Activated T-cell treated with anti-CD3 and anti-CD28 coated beads, Interleukin-2, amount 50 U/mL, for 24 hours (primary cell): ENCODE data around the gene GEMIN2.
"Not testable (repeated sequence)": the region's sequence is repeated elsewhere in the genome, so short reads cannot be mapped to it uniquely, and the experiment has no call there.

ENCODE experiments used
- DNase-seq: peaks from one replicate; pipeline ENCODE4 v3.0.0-alpha.2; 2020
- H3K27ac Mint-ChIP-seq: 2 replicates; pipeline ENCODE4 v1.8.0; 2020; ENCODE audit warnings: mild to moderate bottlenecking, mixed read lengths
- H3K27me3 Mint-ChIP-seq: 2 replicates; pipeline ENCODE4 v1.8.0; 2020; ENCODE audit warnings: mixed read lengths
- H3K36me3 Mint-ChIP-seq: 2 replicates; pipeline ENCODE4 v1.8.0; 2020; ENCODE audit warnings: low read depth, mixed read lengths
- H3K4me1 Mint-ChIP-seq: 2 replicates; pipeline ENCODE4 v1.8.0; 2020; ENCODE audit warnings: low read depth, mixed read lengths
- H3K4me3 Mint-ChIP-seq: 2 replicates; pipeline ENCODE4 v1.8.0; 2020; ENCODE audit warnings: mild to moderate bottlenecking, moderate library complexity, mixed read lengths
- H3K9me3 Mint-ChIP-seq: 2 replicates; pipeline ENCODE4 v1.8.0; 2020; ENCODE audit warnings: mixed read lengths

GEMIN2 gene

GRCh38 chr14:39114073-39114838 is at the start of gene GEMIN2:
Gene GEMIN2, plus strand, starts transcription at chr14:39114323. Its CDS starts 16 bp downstream, at chr14:39114339.
- H3K4me1 Mint-ChIP-seq, result peaks cover 34% of the 10 kb centered on the region
- no peaks in the 10 kb centered on the region for H3K9me3 Mint-ChIP-seq
- peak within 1 kb of the TSS; percentile 98 for H3K27ac Mint-ChIP-seq
- H3K36me3 Mint-ChIP-seq, result peaks cover 39% of the 10 kb centered on the region
- peak; percentile 94 for DNase-seq
- no peaks in the 10 kb centered on the region for H3K27me3 Mint-ChIP-seq
- H3K4me3 Mint-ChIP-seq, result peak within 1 kb of the TSS; percentile 99

- H3K27me3 Mint-ChIP-seq, H3K9me3 Mint-ChIP-seq, DNase-seq, H3K4me1 Mint-ChIP-seq, H3K27ac Mint-ChIP-seq, H3K4me3 Mint-ChIP-seq: not testable (repeated sequence)
- peaks cover 83% of the 10 kb centered on the region for H3K36me3 Mint-ChIP-seq
These were observed 44.8 kb upstream of the GEMIN2 start for GRCh38 chr14:39069169-39069805.

- no peak overlapping the region for H3K27ac Mint-ChIP-seq
- H3K4me3 Mint-ChIP-seq, result no peak overlapping the region
- no peaks in the 10 kb centered on the region for H3K9me3 Mint-ChIP-seq
- peaks cover 81% of the 10 kb centered on the region for H3K36me3 Mint-ChIP-seq
- peaks cover 3% of the 10 kb centered on the region for H3K4me1 Mint-ChIP-seq
- H3K27me3 Mint-ChIP-seq, result no peaks in the 10 kb centered on the region
- no peak for DNase-seq
These were observed 44.2 kb upstream of the GEMIN2 start for GRCh38 chr14:39069923-39070322.

- Mint-ChIP-seq H3K4me3 (no peak overlapping the region), H3K4me1 (peaks cover 3% of the 10 kb centered on the region), H3K27ac (no peak overlapping the region), H3K36me3 (peaks cover 81% of the 10 kb centered on the region), H3K9me3 (no peaks in the 10 kb centered on the region), H3K27me3 (no peaks in the 10 kb centered on the region)
- DNase-seq, result no peak
These were observed 43.0 kb upstream of the GEMIN2 start for GRCh38 chr14:39071096-39071495.

- no peak overlapping the region for H3K4me3 Mint-ChIP-seq
- DNase-seq, result no peak
- peak overlapping the region; percentile 62 for H3K27ac Mint-ChIP-seq
- no peaks in the 10 kb centered on the region for H3K9me3 Mint-ChIP-seq
- no peaks in the 10 kb centered on the region for H3K27me3 Mint-ChIP-seq
- peaks cover 1% of the 10 kb centered on the region for H3K4me1 Mint-ChIP-seq
- H3K36me3 Mint-ChIP-seq, result peaks cover 82% of the 10 kb centered on the region
These were observed 33.2 kb upstream of the GEMIN2 start for GRCh38 chr14:39080886-39081285.

- H3K4me3 Mint-ChIP-seq, result no peak overlapping the region
- H3K27me3 Mint-ChIP-seq, result no peaks in the 10 kb centered on the region
- peak overlapping the region; percentile 2 for H3K27ac Mint-ChIP-seq
- H3K36me3 Mint-ChIP-seq, result peaks cover 87% of the 10 kb centered on the region
- no peak for DNase-seq
- no peaks in the 10 kb centered on the region for H3K9me3 Mint-ChIP-seq
- H3K4me1 Mint-ChIP-seq, result peaks cover 5% of the 10 kb centered on the region
These were observed 31.0 kb upstream of the GEMIN2 start for GRCh38 chr14:39083127-39083526.

- Mint-ChIP-seq H3K36me3 (peaks cover 84% of the 10 kb centered on the region), H3K4me1 (peaks cover 14% of the 10 kb centered on the region), H3K9me3 (no peaks in the 10 kb centered on the region), H3K27ac (peak overlapping the region; percentile 26), H3K4me3 (no peak overlapping the region), H3K27me3 (no peaks in the 10 kb centered on the region)
- DNase-seq, result no peak
These were observed 28.2 kb upstream of the GEMIN2 start for GRCh38 chr14:39085933-39086332.

- no peaks in the 10 kb centered on the region for H3K9me3 Mint-ChIP-seq
- no peak for DNase-seq
- peak overlapping the region; percentile 26 for H3K27ac Mint-ChIP-seq
- no peak overlapping the region for H3K4me3 Mint-ChIP-seq
- no peaks in the 10 kb centered on the region for H3K27me3 Mint-ChIP-seq
- peaks cover 88% of the 10 kb centered on the region for H3K36me3 Mint-ChIP-seq
- H3K4me1 Mint-ChIP-seq, result peaks cover 23% of the 10 kb centered on the region
These were observed 26.6 kb upstream of the GEMIN2 start for GRCh38 chr14:39087493-39087892.

- Mint-ChIP-seq H3K27ac (peak overlapping the region; percentile 29), H3K9me3 (no peaks in the 10 kb centered on the region), H3K36me3 (peaks cover 83% of the 10 kb centered on the region), H3K4me3 (no peak overlapping the region), H3K4me1 (peaks cover 34% of the 10 kb centered on the region), H3K27me3 (no peaks in the 10 kb centered on the region)
- DNase-seq, result no peak
These were observed 23.5 kb upstream of the GEMIN2 start for GRCh38 chr14:39090548-39091111.

- Mint-ChIP-seq H3K27ac (peak overlapping the region; percentile 45), H3K27me3 (no peaks in the 10 kb centered on the region), H3K9me3 (no peaks in the 10 kb centered on the region), H3K4me1 (peaks cover 35% of the 10 kb centered on the region), H3K4me3 (no peak overlapping the region), H3K36me3 (peaks cover 81% of the 10 kb centered on the region)
- DNase-seq, result no peak
These were observed 22.4 kb upstream of the GEMIN2 start for GRCh38 chr14:39091716-39092115.

GRCh38 chr14:39094515-39094914 is 19.6 kb upstream of the GEMIN2 start:
- Mint-ChIP-seq H3K27ac (peak overlapping the region; percentile 82), H3K9me3 (no peaks in the 10 kb centered on the region), H3K4me1 (peaks cover 47% of the 10 kb centered on the region), H3K27me3 (no peaks in the 10 kb centered on the region), H3K4me3 (no peak overlapping the region), H3K36me3 (peaks cover 64% of the 10 kb centered on the region)
- no peak for DNase-seq

GRCh38 chr14:39097159-39097558 is 17.0 kb upstream of the GEMIN2 start:
- Mint-ChIP-seq H3K27ac (peak overlapping the region; percentile 76), H3K36me3 (peaks cover 46% of the 10 kb centered on the region), H3K27me3 (no peaks in the 10 kb centered on the region), H3K9me3 (no peaks in the 10 kb centered on the region), H3K4me3 (peak overlapping the region; percentile 3), H3K4me1 (peaks cover 47% of the 10 kb centered on the region)
- DNase-seq, result no peak

- Mint-ChIP-seq H3K36me3 (peaks cover 46% of the 10 kb centered on the region), H3K4me1 (peaks cover 55% of the 10 kb centered on the region)
- not testable (repeated sequence) for H3K27me3 Mint-ChIP-seq, H3K4me3 Mint-ChIP-seq, H3K9me3 Mint-ChIP-seq, DNase-seq, H3K27ac Mint-ChIP-seq
These were observed 14.9 kb upstream of the GEMIN2 start for GRCh38 chr14:39099215-39099614.

- H3K27me3 Mint-ChIP-seq, result no peaks in the 10 kb centered on the region
- H3K27ac Mint-ChIP-seq, result peak overlapping the region; percentile 2
- peaks cover 55% of the 10 kb centered on the region for H3K4me1 Mint-ChIP-seq
- H3K4me3 Mint-ChIP-seq, result no peak overlapping the region
- H3K9me3 Mint-ChIP-seq, result no peaks in the 10 kb centered on the region
- peaks cover 41% of the 10 kb centered on the region for H3K36me3 Mint-ChIP-seq
- DNase-seq, result no peak
These were observed 14.4 kb upstream of the GEMIN2 start for GRCh38 chr14:39099748-39100147.
